NB4 (cell line): Measurements from ENCODE around the gene ACSS3.

Experiments
- MYC ChIP-seq: IDR thresholded peaks from 2 replicates; pipeline ENCODE4 v1.6.1; 2011; ENCODE audit warnings: low read depth, low read length
- POLR2A ChIP-seq: IDR thresholded peaks from 2 replicates; pipeline ENCODE4 v1.6.1; 2011; ENCODE audit warnings: mild to moderate bottlenecking; ENCODE audit not compliant: insufficient read length; ENCODE audit errors: extremely low read depth
- TF ChIP-seq, protein P1 (sequence below): IDR thresholded peaks from one replicate; pipeline ENCODE4 v1.5.1; 2012; ENCODE audit warnings: low read depth, low read length

DNA sequence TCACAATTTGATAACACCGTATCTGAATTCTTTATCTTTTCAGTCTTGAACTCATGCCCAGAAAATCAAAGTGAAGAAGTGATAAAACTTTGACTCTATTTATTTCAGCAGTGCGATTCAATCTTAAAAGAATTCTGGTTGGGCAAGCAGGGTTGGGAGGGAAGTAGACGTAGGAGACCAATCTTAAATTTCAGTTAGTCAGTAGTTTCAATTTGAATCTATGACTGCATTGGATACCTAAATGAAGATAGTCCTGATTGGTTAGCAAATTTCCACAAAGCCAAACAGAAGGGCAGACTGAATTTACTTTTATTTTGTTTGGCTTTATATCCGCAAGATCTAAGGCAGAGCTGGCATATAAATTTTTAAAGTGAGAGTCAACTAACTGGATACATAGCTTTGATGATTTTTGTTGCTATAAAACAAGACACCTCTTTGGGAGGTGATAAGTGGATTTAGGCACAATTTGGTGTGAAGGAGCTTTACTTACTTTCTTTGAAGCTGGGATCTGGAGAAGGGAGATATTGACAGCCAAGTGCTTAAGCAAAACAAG lies 2.6 kb downstream of the ACSS3 start:
- TF ChIP-seq, protein P1, sequence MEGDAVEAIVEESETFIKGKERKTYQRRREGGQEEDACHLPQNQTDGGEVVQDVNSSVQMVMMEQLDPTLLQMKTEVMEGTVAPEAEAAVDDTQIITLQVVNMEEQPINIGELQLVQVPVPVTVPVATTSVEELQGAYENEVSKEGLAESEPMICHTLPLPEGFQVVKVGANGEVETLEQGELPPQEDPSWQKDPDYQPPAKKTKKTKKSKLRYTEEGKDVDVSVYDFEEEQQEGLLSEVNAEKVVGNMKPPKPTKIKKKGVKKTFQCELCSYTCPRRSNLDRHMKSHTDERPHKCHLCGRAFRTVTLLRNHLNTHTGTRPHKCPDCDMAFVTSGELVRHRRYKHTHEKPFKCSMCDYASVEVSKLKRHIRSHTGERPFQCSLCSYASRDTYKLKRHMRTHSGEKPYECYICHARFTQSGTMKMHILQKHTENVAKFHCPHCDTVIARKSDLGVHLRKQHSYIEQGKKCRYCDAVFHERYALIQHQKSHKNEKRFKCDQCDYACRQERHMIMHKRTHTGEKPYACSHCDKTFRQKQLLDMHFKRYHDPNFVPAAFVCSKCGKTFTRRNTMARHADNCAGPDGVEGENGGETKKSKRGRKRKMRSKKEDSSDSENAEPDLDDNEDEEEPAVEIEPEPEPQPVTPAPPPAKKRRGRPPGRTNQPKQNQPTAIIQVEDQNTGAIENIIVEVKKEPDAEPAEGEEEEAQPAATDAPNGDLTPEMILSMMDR, result no peak
- TF ChIP-seq MYC, result no peak
- TF ChIP-seq POLR2A, result no peak
